Measurements from ENCODE around the gene DGKI.

The DGKI gene

DNA sequence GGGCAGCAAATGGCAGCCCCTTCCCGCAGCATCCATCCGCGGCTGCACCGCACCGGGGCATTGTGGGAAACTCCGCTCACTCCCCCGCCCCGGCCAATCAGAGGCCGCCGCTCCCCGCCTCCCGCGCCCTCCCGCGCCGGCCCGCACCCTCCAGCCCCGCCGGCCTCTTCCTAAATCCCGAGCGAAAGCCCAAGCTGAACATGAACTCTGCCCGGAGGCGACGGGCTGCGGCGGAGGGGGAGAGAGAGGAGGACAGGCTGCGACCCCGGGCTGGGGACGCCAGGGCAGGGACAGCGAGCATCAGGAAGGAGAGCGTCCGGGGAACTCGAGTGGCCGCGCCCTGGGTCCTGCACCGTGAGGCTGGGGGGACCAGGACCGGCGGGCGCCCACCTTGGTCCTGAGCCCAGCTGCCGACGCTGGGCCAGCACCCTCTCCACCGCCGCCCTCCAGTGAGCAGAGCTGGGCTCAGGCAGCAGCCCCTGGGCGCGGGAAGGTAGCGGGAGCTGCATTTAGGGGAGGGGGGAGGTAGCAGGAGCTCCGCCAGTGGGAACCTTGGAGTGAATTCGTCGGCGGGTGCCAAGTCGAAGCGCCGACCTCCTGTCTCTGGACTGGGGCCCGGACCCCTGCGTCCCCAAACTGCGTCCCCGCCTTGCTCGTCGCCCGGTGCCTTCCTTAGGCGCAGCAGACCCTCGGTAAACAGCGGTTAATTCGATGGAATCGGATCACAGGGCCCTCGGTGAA, at the start of gene DGKI:
DGKI (minus strand) TSS at position 148 of the 741 bp plus-strand sequence.
- no peak for DNase-seq

DNA sequence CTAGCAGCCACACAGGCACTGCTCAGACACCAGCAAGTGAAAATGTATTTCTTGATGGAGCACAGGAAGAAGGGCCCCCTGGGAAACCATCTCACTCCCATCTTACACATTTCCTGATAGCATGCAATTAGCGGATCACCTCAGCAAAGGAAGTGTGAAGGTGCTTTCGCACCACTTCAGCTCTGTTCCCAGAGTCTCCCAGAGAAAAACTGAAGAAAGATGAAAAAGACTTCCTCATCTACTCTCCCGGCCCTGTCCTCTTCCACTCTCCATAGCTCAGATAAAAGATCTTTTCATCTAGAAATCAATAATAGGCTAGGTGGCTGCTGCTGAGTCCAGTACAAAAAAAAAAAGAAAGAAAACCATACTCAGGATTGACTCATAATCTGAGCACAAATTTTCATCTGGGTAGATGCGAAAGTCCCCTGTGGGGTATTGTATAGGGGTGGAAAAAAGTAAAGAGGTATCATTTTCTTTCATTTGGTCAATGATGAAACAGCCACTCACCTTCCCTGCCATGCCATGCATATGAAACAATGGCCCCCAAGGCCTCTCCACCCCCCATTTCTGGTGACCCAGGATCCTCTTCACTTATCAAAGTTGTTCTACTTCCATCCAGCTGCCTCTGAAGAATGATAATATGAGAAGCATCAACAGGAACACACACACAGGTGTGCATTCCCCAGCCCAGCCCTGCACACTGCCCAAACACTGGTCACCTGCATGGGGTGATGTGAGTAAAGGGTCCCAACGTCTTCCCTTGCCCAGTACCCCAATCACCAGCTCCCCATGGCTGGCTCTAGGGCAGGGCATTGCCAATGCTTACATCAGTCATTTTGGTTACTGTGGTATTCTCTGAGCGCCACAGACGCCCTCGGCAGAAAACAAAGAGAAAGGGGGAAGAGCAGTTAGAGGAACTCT, 48.8 kb upstream of the DGKI start:
- no peak for DNase-seq

DNA sequence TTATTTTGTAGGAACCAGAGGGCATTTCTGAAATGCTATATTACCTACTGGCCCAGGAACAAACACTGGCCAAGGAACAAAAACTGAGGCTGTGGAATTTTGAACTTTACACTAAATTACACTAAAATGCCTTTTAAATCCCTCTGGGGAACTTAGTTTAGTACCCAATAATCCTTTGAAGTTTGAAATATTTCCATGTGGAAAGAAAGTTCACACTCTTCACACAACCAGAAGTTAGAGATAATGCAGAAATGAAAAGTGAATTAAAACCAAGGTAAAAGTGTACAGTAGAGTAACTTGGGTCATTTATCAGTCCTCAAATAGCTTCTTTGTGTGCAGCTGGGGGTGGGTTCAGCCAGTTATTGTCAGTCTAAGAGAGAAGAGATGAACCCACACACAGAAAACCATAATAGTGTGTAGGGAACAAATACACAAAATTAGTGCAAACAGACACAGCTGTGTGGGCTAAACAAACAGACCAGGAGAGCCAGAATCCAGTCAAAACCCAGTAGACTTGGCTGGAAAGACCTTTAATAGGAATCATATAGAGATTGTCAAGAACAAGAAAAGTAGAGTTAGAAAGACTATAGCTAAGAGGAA, 46.5 kb upstream of the DGKI start:
- no peak for DNase-seq

DNA sequence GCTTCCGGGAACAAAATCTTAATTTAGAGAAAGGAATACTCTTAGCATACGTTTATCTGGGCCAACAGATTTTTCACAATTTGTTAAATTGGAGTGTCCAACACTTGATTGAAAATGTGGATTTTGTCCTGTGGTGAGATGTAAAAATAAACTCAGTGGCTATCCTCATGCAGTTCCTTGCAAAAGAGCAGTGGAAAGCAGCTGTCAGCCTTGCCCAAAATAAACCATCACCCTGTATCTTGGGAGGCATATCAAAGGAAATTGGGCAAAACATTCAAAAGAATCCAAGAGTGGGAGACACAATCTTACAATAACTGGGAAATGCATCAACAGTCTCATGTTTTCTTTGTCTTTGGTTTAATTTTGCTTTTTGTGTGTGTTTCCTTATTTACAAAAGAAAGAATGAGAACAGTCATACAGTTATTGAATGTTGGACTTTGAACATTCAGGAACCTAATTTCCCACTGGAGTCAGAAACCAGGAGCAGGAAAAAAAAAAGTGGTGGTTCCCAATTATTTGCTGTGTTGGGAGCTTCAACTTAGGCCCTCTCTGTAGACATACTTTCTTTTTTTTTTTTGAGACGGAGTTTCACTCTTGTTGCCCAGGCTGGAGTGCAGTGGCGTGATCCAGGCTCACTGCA, 44.4 kb upstream of the DGKI start:
- DNase-seq = no peak

DNA sequence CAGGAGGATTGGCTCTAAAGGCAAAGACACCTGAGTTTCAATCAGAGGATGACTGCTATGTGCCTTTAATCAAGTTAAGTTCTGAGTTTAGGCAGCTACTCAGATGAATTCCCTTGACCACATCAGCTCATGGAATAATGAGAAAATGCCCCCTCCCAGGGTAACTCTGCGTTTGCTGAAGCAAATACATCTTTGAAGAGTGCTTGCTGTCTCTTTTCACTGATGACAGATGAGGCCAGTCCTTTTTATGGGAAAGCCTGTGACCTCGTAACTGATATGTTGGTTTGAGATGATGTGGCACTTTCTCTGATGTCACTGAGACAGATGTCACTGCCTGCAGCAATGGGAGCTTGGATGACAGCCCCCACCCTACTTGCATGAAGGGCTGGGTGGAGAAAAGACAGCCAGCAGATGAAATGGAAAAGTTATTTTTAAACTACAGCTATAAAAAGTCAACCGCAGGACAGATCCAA, 43.7 kb upstream of the DGKI start:
- no peak for DNase-seq

DNA sequence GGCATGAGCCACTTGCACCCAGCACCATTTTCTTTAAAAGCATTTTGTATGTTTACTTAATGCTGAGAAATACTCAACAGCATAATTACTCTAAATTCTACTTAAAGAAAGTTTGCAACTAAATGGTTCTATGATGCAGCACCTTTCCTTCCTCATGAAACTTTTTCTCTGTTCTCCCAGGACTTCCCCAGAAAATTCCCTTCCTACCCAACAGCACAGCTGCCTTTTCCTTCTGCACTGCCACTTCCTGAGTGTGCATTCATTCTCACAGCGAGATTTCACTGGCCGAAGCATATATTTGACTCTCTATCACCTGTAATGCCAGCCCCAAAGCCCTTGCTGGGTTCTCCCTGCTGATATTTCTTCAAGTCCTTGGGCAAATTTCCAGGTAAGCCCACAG, 41.5 kb upstream of the DGKI start:
- DNase-seq = no peak

DNA sequence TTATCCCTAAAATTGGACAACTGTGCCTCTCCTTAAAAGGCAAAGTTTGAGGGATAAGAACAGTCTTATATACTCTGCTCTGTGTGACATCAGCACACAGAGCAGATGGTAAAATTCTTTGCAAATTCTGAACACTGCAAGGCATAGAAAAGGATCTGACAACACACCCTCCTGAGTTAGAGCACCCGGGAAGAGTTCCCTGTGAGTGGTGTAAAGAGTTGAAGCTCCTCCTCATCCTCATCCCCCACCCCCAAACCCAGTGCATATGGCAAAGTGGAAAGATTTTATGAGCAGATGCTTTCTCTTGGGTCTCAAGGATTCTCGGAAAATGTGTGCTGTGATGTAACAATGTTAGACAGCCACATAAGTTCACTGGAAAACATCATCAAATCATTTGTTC, 40.0 kb upstream of the DGKI start:
- DNase-seq = no peak

DNA sequence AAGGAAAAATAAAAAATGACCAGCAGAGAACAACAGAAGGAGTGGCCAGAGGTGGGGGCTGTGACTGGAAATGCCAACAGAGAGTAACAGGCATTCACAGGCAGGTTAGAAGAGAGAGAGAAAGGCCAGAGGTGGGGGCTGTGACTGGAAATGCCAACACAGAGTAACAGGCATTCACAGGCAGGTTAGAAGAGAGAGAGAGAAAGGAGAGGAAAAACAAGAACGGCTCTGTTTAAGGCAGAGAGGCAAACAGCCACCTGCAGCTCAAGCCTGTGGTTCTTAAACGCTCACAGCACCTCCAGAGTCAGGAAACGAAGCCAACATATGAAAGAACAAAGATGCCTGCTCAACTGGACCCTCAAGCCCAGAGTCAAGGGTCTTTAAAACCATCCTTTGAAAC, 39.5 kb upstream of the DGKI start:
- DNase-seq = no peak

DNA sequence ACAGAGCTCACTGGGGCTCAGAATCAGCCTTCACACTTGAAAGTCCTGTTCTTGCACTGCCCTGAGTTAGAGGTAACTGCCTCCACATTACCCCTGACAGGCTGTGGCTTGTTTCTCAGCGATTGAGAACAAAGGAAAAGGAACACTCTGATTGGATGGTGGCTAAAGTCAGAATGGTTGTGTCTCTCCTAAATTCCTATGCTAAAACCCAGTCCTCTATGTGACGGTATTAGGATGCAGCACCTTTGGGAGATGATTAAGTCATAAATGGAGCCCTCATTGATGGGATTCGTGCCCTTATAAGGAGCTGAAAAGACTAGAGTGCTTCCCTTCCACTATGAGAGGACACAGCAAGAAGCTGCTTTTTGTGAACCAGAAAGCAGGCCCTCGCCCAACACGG, 38.9 kb upstream of the DGKI start:
- no peak for DNase-seq

DNA sequence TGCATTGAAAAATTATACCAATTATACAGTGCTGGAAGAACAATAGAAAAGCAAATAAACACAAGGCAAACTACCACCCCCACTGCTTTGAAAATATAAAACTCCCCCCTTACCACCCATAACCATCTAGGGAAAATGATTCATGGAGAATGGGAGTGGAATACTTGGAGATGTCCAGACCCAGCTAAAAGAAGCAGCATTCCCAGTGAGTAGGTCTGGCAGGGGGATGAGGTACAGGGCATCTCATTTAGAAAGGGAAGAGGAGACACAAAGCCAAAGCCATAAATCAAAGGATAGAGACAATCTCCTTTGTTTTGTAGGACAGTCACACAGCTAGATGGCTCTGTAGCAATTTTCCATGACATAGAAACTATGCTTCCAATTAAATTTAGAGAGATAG, 36.0 kb upstream of the DGKI start:
- DNase-seq = no peak

DNA sequence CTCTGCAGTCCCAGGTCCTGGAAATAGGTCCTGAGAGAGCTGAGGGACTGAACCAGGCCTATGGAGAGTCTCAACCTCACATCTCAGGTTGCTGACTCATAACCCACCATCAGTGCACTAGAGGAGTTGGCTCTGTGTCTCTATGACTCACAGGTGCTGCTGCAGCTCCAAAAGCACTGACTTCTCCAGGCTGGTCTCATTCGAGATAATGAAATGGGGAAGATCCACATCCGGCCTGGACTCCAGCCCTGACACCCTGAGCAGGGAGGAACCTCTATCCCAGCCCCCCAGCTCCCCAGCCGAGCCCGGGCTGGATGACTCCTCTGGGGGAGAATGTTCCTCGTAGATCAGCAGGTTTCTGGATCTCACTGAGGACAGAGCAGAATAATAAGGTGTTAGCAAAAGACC, 35.5 kb upstream of the DGKI start:
- DNase-seq = no peak

DNA sequence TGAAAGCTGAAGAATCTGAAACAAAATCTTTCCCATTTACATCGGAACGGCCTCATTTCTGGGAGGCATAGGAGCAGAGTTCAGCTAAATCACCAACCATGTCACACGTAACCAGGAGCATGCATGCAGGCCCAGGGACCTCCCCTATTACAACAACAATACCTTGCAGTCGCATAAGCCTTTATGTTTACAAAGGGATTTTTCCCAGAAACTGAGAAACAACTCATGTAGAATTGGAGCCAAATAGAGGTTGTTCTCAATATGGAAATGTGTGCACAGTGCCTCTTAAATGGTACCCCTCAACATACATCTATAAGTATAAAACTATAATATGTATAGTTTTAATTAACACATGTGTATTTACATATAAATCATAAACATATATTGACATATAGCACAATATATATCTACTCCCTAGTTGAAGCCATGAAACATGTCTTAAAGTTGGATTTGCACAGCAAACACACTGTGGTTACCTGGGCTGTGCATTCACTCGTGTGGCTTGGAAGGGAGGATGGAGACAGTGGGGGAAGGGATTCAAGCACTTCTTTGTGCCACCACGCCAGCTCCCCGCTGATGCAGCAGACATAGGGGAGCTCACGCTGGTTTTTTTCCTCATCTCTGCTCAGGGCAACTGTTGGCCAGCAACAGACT, 35.0 kb upstream of the DGKI start:
- no peak for DNase-seq

DNA sequence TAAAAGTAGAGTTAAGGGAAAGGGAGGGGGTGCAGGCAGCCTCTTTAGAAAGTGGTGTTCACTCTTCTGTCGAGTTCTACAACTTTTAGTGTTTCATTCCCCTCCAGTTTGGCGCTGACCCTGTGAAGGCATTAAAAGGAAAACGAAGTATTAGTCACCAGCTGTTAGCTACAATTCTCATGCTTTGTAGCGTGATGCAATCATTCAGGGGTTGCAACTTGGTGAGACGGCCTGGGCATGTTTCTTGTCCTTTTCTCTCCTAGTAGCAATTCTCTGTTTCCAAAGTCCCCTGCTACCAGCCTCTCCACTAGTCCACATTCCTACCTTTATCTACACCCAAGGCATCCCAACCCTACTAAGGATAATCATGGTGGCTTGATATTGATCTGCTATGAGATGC, 33.7 kb upstream of the DGKI start:
- DNase-seq = no peak

DNA sequence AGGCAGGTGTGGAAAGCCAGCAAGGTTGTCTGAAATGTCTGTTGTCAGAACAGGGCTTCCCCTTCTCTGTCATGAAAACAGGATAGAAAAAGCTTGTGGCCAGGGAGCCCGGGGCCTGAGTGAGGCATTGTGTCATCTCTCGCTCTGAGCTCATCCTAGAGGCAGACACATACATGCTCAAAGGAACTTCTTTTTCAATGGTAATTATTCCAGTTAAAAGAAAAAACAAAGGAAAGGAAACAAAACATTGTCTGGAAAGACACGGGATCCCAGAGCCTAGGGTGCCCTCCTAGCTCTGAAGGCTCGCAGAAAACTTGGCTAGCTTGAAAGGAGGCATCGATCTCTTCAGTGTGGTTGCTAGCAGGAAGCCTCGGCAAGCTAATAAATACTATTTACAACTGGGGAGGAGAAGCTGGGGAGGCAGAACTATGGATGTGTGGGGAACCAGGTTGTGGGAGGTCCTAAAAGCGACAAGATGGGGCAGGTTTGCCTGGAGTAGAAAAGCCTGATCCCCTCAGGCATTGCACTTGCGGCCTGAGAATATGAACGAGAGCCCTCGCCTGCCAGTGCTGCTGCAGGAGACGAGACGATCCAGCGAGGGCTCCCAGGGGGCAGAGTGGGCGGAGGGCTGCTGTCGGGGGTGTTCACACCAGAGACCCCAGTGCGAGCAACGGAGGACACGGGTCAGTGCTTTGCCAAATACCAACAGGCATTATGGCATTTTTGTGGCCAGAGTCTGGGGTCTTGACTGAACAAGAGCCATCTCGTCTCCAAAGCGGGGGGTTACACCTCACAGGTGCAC, 32.8 kb upstream of the DGKI start:
- no peak for DNase-seq

DNA sequence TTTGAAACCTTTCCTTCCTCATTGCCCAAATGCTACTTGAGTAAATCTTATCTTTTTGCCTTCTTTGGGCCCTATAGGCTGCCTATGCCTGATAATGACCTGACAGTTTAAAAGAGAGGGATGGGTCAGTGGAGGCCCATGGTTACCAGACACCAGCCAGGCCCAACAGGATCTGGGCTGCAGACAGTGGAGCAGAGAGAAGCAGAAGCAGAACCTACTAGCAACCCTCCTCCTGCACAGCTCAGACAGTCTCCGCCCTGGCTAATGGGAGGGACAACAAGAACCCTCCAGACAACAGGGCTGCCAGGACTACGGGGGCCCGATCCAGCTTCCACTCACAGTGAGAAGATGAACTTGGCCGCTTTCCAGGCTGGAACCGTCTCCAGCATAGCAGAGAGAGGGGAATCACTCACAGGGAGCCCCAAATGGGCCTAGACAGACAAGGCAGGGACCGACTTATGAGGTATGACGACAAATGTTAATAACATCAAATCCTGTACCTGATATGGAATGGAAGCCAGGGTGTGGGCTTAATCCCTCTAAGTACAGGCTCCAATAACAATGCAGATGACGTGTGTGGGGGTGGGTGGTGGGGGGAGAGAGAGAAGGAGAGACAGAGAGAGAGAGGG, 31.7 kb upstream of the DGKI start:
- DNase-seq = no peak

DNA sequence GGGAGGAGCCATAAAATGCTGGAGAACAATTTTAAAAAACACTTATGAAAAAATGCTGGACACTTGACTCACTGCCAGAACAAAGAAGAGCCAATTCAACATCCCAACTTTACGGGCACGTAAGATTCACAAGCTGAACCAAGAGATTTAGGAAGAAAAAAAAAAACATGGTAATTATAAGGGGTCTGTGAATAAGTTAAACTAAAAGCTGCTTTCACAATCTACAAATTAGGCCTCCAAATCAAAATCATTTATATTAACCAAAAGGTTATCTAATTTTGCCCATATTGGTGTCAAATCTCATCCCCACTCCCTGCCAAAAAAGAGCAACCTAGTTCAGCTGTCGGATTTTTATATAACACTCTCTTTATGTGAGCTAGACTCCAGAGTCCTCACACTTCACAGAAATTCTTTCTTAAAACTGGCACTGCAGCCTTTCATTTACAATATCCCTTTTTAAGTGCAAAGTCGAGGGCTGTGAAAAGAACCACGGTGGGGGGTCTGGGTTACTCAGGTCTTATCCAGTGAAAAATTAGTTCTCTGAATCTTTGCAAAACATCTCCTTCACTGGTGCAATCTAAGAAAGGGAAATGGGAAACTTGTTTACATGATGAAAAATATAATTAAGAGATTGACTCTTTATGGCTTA, 30.4 kb upstream of the DGKI start:
- DNase-seq = no peak

DNA sequence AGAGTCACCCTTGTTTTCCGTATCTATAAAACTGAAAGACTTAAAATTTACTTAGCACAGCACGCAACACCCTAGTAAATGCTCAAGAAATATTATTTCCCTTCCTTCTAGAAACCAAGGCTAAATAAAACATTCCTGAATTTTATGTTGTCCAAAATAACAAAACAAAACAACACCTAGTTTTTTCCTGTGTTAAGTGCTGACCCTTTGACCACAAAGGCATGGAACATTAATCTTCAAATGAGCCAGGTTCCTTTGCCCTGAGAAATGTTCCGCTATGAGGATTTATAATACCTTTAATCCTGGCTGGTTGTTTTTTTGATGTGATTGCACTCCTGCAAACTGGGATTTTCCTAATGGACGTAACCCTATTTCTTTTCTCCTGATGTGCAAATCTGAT, 29.0 kb upstream of the DGKI start:
- DNase-seq = no peak

DNA sequence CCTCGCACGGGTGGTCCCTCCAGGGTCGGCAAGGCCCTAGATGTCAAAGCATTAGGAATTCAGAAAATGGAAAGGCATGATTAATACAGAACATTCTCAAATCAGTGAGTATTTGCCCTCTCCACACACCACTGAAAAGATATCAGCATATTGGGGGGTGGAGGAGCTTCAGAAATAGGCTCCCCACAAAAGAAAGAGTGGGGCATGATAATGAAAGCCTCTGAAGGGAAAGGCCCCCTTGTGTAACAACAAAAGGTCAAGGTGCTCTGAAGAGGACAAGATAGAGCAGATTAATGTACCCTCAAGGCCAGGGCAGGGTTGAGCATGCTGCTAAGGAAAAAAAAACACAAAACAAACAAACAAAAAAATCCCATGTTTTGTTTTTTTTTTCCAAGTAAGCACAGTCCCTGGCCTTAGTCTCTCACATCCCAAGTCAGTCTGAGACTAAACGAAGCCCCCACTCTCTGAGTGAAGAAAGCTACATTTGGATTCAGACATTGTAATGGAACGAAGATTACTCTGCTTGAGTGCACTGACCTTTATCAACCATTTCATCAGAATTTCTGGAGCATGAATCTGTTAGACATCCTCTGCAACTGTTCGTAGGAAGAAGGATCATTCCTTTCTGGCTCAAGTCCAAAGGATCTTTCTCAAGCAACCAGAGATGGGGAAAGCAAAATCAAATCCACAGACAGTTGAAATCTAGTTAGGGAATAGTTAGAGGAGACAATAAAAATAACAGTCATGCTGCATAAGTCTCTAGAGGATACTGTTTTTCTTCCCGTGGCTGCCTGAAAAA, 27.4 kb upstream of the DGKI start:
- no peak for DNase-seq

DNA sequence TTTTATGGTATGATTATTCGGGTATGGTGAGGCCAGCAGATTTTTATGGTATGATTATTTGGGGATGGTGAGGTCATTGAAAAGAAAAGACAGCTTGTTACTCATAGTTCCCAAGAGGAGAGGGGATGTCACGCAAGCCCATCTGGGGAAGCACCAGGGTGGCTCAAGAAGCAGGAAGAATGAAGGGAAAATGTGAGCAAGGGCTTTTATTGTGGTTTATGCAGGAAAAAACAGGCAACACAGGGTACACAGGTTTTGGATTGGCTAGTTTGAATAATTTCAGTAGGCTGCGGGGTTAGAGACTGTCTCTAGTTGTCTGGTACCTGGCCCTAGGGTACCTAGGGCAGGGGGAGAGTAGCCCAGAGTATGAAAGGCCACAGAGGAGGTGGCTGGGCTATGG, 26.8 kb upstream of the DGKI start:
- no peak for DNase-seq
